NCI-H2196 (cell line): ENCODE measurements around the gene BRAT1.
A peak's percentile ranks its signal among the peaks of the same experiment; 100 is the strongest.

ENCODE experiments used
- DNase-seq: peaks from one replicate; lab custom pipeline; 2025; ENCODE audit not compliant: unreplicated experiment; lab: John Stamatoyannopoulos, UW

Gene BRAT1

DNA sequence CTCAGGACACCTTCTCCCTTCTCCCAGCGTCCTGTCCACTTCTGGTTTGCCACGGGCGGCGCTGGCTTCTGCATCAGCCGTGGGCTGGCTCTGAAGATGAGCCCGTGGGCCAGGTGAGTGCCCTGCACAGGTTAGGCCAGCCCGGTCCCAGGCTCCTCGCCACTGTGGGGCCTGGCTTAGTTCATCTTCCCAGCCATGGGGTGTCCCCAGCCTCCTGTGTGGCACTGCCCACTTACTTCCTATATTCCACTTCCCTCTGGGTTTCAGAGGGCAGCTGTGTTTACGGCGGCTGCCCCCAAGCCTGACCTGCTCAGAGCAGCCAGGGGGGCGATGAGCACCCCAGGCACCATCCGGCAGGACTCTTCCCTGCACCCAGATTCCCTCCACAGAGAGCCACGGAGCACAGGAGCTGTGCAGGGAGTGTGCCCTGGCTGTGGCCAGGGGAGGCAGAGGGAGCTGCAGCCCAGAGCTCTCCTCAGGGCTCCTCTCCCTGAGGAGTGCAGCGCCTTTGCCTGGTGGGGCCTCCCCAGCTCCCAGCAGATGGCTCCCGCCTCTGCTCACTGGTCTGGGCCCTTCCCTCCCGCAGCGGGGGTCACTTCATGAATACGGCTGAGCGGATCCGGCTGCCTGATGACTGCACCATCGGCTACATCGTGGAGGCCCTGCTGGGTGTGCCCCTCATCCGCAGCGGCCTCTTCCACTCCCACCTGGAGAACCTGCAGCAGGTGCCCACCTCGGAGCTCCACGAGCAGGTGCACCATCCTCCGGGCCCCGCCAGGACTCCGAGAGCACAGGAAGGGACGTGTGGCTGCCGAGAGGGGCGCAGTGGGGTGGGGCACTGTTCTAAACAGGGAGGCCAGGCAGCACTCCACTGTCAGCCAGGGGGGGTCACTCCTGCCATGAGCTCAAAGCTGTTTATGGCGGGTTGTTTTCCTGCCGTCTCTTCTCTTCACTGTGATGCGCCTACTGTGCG, 29.4 kb downstream of the BRAT1 start:
- no peak for DNase-seq

- DNase-seq, result no peak
These were observed 30.3 kb downstream of the BRAT1 start for GRCh38 chr7:2524808-2525657.

- DNase-seq, result peak; percentile 93
These were observed 31.1 kb downstream of the BRAT1 start for GRCh38 chr7:2523941-2524807.

DNA sequence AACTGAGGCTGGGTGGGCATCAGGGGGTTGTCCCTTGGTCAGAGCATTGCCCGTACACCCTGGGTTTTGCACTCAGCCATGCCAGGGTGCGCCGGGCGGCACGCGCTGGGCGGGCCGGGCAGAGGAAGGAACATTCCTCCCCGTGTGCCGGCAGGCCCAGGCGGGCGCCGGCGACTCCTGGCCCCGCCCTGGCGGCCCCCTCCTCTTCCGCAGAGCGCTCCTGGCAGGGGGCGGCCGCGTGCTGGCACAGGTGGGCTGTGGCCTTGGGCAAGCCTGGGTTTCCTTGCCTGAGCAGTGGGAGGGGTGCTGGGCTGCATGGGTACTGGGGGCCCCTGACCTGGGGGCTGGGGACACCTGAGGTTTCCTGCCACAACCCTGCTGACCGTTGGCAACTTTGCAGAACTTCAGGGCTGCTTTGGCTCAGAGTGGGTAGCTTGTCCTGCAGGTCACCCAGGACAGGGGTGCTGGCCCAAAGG, 31.8 kb downstream of the BRAT1 start:
- DNase-seq, result peak; percentile 70

- no peak for DNase-seq
These were observed 32.4 kb downstream of the BRAT1 start for GRCh38 chr7:2522780-2523433.

- peak; percentile 54 for DNase-seq
These were observed 33.3 kb downstream of the BRAT1 start for GRCh38 chr7:2521952-2522591.

DNA sequence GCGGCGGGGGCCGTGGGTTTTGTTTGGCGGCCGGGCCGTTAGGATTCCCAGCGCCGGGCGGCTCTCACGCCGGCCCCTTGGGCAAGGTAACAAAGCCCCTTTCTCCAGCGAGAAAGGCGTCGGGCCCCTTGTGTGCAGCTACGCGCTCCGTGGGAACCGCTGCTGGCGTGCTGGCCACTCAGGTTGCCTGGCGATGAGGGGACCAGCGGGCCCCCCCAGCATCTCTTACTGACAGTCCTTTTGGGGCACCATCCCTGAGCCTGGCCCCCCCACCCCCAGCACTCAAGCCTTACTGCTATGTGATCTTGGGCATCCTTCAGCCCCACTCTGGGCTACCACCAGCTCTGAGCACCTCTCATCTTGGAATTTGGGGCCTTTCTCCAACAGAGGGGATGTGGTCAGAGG, 34.0 kb downstream of the BRAT1 start:
- DNase-seq, result no peak

GRCh38 chr7:2520761-2521290, 34.5 kb downstream of the BRAT1 start:
- no peak for DNase-seq

GRCh38 chr7:2520131-2520760, 35.1 kb downstream of the BRAT1 start:
- no peak for DNase-seq

- DNase-seq, result peak; percentile 94
These were observed 36.0 kb downstream of the BRAT1 start, which contains the start of gene LFNG for GRCh38 chr7:2519119-2519930. Gene LFNG, plus strand, starts transcription at chr7:2519774. Its CDS starts 88 bp downstream, at chr7:2519862.

GRCh38 chr7:2518737-2519118, 36.6 kb downstream of the BRAT1 start:
- DNase-seq, result no peak

DNA sequence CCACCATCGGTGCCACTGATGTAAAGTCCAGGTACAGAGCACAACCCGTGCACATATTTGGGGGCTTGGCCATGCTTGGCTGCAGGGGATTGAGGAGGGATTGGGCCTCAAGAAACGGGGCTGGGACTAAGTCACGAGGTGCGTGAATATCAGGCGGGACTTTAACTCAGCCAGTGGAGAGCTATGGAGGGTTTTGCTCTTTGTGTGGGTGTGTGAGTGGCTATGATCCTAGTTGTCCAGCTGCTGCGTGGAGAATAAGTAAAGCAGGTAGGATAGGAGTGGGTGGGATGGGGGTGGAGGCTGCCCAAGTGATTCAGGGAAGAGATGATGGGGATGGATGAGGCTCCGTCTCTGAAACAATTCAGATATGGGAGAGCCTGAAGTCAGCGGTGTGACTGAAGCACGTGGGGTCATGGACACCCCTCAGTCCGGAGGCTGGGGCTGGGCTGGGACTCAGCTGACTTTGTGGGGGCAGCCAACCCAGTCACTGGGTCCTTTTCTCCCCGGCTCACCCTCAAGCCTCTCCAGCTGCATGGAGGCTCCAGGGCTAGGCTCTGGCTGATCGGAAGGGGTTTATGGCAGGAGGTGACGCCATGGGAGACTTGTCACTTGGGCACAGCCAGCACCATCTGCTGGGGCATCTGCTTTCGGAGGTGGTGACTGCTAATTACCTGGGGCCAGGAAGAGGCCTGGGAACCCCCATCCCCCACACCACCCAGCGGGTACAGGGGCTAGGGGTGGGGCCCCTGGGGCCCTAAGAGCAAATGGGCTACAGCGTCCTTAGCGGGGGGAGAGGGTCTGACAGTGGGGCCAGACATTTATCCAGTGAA, 37.4 kb downstream of the BRAT1 start:
- DNase-seq, result no peak

DNA sequence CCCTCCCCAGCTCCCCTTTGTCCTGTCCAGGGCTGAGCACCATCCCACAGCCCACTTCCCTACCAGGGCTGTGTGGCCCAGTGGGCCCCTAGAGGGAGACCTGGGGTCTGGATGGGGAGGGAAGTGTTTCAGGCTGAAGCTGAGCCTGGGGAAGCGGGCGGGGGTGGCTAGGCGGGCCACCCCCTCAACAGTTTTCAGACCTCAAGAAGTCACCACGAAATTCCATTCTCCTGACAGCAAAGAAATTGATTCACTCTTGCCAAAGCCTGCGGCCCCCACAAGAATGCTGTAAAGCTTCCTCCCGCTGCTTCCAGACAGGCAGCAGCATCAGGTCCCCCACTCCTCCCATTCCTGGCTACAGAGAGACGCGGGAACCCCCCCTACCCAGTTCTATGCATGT, 38.3 kb downstream of the BRAT1 start:
- DNase-seq, result no peak

GRCh38 chr7:2516194-2516555, 39.1 kb downstream of the BRAT1 start:
- no peak for DNase-seq

GRCh38 chr7:2515424-2516193, 39.7 kb downstream of the BRAT1 start:
- no peak for DNase-seq
